Frontal cortex (tissue), 4 donors: ENCODE data around the gene BNIP1. TPM values are rescaled to one million over a fixed set of nuclear protein-coding genes. Genes with fewer than 3 reads are reported as not detected.

Experiments
- DNase-seq, 2 donors: peaks; one replicate each; pipeline ENCODE4 v3.0.0; 2012; ENCODE audit warnings: low spot score in 2 of 2
- FAIRE-seq: peaks from 2 replicates; lab custom pipeline; 2012; peaks lifted over from hg19 to GRCh38; lab: Jason Lieb, UNC
- total RNA-seq: library from RNA; depleted of rRNA; stranded (reverse); fragments of >200 nt; gene quantifications from one replicate; pipeline ENCODE4 v1.2.3, GENCODE V29; 2014
- donor health status: control.
- donor health status: control.
- donor health status: control.

Gene BNIP1
- total RNA-seq, 1 donor from 2014 or later: 16.3 TPM

GRCh38 chr5:173161148-173161547 lies 16.8 kb downstream of the BNIP1 start:
- DNase-seq (no peak), FAIRE-seq (no peak)

DNA sequence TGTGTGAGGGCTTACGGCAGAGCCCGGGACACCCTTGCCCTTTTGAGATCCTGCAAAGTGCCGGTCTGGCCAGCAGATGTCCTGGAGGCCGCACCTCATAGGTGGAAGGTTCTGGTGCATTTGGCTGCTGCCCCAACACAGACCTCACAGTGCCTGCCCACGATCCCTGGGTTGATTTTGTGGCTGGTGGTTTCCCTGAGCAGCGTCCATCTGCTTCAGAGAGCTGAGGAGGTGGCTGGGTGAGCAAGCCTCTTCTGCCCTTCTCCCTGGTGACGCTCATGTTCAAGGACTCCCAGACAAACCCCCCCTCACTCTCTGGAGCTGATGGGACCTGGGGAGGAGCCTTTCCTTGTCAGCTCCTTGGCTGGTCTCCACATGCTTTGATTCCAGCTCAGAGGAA lies 18.9 kb downstream of the BNIP1 start:
- FAIRE-seq: no peak
- DNase-seq: no peak

- no peak for FAIRE-seq
- DNase-seq: peak in 1 of 2 donors; percentile 12
These were observed 21.1 kb downstream of the BNIP1 start for GRCh38 chr5:173165177-173166016.

GRCh38 chr5:173172166-173172565 lies 27.8 kb downstream of the BNIP1 start:
- FAIRE-seq: no peak
- no peak for DNase-seq

DNA sequence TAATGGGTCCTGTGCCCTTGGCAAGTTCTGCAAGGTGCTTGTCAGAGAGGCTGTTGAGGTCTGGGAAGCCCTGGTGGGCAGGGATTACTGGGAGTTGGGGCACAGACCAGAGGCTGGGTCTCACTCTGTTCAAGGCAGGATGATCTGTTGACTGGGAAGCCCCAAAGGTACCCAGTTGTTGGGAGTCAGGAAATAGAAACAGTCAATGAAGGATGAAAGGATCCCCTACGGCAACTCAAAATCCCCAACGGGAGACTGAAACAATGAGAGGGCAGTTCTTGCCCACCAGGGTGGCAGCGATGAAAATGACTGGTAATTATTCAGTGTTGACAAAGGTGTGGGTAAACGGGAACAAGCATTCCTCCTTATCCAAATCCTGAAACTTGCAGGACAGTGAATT lies 31.2 kb downstream of the BNIP1 start:
- no peak for DNase-seq
- no peak for FAIRE-seq

DNA sequence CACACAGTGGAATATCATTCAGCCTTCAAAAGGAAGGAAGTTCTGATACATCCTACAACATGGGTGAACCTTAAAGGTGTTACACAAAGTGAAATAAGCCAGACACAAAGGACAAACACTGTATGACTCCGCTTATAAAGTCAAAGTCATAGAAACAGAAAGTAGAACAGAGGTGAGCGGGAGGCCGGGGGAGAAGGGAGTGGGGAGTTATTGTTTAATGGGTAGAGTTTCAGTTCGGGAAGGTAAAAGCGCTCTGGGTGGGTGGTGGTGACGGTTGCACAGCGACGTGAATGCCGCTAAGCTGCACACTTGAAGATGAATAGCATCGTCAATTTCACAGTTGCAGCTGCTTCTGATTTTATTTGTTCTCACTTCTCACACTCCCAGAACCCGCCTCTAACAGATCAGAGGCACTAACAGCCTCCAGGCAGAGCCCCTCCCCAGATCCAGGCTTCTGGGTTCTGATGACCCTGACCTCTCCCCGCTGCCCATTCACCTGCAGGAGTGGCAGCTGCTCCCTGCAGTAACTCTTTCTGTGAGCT lies 34.1 kb downstream of the BNIP1 start:
- no peak for FAIRE-seq

GRCh38 chr5:173180331-173180730 lies 36.0 kb downstream of the BNIP1 start:
- FAIRE-seq (no peak), DNase-seq (no peak)

More for the DNA sequence above, 34.1 kb downstream of the BNIP1 start:
- no peak for DNase-seq

DNA sequence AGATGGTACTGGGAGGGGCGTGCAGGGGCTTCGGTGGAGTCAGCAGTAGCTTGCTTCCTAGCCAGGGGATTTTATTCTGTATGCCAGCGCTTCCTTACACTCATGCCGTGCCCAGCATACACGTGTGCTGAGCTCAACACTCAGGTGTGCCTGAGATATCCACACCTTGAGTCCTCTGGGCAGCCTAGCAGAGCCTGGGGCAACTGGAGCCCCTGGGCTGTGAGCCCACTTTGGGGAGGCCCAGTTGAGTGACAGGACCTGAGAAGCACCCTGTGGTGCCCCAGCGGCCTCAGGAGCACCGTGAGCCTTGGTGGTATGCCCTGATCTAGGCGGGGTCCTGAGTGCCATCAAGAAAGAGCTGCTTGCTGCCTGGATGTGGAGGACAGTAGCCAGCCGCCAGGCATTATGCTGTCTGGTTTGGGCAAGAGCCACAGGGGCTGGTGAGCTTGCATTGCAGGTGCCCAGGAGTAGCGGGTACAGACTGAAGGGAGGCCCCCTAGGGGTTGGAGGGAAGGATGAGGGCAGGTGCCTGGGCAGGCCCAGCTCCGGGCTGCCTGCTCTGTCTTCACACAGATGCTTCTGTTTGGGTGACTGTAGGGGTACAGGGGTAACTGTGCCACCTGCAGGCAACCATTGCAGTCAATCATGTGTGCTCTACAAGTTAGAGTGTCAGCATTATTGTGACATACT lies 42.9 kb downstream of the BNIP1 start:
- DNase-seq: no peak
- no peak for FAIRE-seq

- FAIRE-seq: no peak
- no peak for DNase-seq
These were observed 43.9 kb downstream of the BNIP1 start for GRCh38 chr5:173188280-173188679.

GRCh38 chr5:173191015-173191414 lies 46.7 kb downstream of the BNIP1 start:
- FAIRE-seq (no peak), DNase-seq (no peak)

DNA sequence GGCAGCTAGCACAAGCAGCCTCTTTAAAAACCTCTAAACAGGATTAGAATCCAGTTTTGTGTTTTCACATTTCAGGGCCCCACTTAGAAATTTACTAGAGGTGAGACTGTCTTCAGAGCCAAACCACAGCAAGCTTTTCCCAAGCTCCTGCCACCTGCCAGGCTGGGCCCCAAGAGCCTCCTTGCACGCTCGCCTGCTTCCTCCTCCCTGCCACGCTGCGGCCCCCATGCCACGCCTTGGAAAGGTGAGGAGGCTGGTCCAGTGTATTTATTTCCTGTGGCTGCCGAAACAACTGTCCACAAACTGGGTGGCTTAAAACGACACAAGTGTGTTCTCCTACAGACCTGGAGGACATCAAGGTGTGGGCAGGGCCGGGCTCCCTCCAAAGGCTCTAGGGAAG lies 47.2 kb downstream of the BNIP1 start:
- FAIRE-seq (no peak), DNase-seq (no peak)

- FAIRE-seq (no peak), DNase-seq (no peak)
These were observed 48.2 kb downstream of the BNIP1 start for GRCh38 chr5:173192561-173192960.

DNA sequence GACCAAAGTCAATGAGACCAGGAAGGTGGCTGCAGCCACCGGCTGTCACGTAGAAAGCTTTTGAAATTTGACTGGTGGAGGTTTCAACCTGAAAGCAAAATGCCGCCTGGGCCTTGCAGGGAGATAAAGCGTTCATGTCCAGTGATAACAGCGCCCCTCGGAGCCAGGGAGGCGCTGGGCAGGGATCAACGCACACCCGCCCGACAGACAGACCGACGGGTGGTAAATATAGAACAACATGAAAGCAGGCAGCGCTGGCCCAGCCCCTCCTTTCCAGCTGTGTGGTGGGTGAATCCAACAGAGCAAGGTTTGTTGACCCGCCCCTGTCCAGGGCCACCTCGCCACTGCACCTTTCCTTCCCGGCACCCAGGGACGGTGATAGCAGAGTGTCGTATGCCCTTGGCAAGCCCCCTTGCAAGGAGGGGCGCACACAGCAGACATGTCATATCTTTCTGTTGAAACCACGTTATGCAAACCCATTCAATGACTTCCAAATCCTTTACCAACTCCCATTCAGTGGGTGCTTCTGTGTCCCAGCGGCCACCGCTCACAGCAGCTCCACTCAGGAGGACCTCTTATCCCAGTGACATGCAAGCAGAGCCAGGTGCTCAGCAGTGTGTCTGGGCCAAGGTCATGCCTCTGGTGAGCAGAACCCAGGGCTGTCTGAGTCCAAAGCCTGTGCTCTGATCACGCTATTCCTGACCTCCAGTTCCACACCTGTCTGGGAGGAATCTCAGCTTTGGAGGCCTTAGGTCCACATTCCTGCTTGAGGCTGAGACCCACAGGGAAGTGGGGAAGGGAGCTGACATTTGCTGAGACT lies 52.0 kb downstream of the BNIP1 start:
- DNase-seq (no peak), FAIRE-seq (no peak)

DNA sequence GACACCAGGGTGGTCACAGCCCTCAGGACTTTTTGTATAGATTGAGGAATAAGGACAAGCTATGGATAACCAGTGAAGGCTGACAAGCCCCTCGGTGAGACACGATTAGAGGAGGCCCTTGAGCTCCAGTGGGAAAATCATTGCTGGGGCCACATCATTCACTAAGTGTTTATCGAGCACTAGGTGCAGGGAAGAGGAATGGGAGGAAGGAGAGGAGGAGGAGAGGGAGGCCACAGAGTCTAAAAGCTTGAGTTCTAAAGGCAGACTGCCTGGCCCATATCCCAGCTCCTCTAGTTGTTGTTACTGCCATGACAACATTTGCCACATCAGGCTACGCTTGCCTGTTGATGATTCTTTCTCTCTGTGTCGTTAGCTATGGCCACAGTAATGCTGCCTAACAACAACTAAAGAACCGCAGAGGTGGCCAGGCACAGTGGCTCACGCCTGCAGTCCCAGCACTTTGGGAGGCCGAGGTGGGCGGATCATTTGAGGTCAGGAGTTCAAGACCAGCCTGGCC lies 53.1 kb downstream of the BNIP1 start:
- FAIRE-seq (no peak), DNase-seq (no peak)

GRCh38 chr5:173198049-173198448 lies 53.7 kb downstream of the BNIP1 start:
- DNase-seq (no peak), FAIRE-seq (no peak)

- DNase-seq (no peak), FAIRE-seq (no peak)
These were observed 56.0 kb downstream of the BNIP1 start for GRCh38 chr5:173200356-173200755.

DNA sequence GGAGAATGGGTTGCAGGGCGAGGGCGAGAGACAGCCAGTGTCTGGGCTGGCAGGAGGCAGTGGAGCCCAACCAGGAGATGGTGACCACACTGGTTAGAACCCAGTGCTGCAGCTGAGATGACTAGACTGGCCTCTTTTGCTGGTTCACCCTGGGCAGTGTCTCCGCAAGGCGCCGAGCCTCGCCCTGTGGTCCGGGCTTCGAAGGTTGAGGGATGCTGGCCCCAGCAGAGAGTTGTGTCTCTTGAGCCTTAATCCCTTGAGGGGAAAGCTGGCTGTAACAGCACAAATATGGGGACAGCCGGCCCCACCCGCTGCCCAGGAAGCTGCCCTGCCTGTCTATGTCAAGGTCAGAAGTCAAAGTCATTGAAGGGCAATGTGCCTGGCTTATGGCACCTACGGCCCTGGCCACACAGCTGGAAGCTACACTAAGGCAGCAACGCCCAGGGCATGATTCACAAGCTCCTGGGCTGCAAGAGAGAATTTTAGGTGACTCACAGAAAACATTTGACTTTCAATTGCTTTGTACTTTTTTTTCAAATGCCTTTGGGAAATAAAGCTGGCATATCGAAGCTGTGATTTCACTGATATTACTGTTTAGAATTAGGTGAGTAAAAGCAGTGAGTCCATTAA lies 57.4 kb downstream of the BNIP1 start:
- no peak for FAIRE-seq
- DNase-seq: no peak

GRCh38 chr5:173202266-173202875 lies 58.0 kb downstream of the BNIP1 start:
- FAIRE-seq (no peak), DNase-seq (no peak)
